COLO829 (cell line): ENCODE results near the gene B4GALT6.

Experiments
- DNase-seq: peaks from one replicate; pipeline ENCODE4 v3.0.0; 2012; ENCODE audit warnings: low spot score

Gene B4GALT6

DNA sequence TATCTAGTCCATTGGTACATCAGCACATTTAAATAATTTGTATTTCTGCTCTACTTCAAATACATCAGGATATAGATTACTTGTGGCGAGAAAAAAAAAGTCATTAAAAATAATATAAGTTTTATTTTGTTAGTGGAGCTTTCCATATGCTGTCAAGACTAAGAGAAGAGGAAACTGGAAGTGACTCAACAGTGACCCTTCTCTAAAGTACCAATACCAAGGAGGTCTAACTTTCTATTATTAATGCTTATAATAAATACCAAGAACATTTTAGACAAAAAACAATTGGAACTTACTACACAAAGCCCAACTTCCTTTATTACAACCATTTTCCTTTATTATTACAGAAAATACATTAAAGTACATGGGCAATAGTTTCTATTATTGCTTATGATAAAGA lies 52.9 kb downstream of the B4GALT6 start:
- DNase-seq, result no peak

DNA sequence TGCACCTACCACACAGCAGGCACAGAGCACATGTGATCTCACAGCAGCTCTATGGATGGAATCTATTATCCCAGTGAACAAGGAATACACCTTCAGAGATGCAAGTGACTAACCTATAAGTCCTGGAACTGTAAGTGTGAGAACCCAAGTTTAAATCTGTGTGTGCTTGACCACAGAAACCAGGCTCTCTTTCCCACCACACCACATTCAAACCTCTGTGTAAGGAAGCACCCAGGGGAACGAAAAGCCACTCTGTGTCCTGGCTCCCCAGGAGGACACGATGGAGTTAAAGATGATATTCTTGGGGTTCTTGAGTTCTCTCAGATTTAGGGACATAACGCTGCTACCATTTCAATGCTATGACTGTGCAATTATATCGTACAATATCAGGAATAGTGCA lies 53.8 kb downstream of the B4GALT6 start:
- no peak for DNase-seq

DNA sequence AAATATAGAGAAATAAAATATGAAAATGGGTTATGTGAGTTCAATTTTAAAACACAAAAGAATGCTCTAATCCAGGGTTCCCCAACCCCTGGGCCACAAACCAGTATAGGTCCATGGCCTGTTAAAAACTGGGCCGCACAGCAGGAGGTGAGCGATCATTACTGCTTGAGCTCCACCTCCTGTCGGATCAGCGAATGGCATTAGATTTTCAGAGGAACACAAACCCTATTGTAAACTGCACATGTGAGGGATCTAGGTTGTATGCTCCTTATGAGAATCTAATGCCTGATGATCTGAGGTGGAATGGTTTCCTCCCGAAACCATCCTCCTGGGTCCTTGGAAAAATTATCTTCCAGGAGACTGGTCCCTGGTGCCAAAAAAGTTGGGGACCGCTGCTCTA lies 58.0 kb downstream of the B4GALT6 start:
- DNase-seq, result no peak

DNA sequence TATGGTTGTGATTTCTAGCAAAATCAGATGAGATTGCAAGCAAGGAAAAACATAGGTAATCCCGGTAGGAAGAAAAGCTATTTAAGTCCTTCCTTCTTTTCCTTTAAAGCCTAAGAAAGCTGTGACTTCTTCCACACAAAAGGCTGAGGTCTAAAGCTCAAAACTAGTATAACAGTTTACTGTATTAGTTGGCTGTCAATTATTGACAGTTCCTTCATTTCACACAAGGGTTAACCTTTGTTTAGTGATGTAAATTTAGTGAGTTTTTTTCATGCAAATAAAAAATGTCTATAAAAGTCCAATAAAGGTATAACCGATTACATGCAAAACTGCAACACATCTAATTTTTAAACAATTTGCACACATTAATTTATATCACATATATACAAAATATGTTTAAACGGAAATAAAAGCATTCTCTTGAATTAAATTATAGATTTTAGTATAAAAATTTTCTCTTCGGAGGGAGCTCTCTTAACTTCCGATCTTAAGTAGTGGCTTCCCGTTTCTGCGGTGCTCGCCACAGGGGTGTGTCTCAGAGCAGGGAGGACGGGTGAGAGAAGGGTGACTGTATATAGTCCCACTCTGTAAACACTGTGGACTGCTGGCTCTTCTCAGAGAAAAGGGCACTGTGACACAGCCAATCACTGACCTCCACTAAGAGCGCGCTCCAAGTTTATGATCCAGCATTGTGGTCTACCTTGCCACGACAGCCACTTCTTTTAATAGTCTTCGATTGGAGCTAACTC lies 59.3 kb downstream of the B4GALT6 start:
- no peak for DNase-seq

DNA sequence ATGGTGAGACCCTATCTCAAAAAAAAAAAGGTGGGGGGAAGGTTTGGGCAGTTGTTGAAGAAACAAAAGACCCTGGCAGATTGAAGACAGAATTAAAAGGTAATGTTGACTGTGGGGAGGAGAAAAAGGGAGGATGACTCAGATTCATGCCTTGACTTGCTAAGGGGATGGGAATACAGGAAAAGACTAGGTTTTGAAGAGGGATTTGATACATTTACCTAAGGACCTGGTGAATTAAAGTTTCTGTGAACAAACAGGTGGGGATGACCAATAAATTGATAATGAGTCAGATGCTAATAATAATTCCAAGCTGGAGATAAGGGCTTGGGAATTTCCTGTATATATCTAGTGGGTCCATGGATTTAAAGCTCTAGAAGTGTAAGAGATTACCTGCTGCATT lies 65.1 kb downstream of the B4GALT6 start:
- DNase-seq, result no peak

DNA sequence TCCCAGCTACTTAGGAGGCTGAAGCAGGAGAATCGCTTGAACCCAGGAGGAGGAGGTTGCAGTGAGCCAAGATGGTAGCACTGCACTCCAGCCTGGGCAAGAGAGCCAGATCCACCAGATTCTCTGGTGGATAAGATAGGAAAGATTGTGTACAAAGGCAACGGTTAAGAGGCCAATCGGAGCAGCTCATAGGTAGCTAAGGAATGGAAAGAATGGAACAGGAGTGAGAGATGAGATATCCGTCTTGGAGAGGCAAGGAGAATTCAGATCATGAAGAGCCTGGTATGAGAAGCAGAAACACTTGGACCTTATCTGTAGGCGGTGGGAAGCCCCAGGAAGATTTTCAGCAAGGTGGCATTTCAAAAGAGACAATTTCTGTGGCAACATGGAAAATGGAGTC lies 65.6 kb downstream of the B4GALT6 start:
- no peak for DNase-seq

DNA sequence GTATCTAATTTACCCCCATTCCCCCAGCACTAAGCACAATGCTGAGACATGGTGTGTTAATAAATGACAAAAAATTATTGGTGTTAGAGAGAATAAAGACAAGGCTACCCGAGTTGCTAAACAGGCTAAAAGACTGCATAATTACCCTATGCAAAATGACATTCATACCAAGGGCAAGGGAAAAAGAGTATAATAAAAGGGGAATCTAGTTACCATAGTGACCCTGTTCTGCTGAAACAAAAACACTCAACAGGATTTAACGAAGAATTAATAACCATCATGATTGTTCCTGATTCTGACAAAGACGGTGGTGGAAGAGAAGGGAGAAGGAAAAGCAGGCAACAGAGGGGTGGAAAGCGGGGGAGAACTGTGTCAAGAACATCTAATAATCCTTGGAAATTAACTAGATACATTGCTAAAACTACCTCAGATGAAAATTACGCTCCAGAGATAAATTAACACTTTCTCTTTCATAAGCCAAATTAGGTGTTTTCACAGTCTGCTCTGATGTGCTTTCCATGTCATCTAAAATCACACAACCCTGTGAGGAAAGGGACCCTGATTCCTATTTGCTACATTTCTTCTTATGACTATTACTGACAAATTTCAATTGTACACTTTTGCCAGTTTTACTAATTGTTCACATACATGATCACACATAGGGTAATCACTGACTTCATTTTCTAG lies 67.2 kb downstream of the B4GALT6 start:
- no peak for DNase-seq

DNA sequence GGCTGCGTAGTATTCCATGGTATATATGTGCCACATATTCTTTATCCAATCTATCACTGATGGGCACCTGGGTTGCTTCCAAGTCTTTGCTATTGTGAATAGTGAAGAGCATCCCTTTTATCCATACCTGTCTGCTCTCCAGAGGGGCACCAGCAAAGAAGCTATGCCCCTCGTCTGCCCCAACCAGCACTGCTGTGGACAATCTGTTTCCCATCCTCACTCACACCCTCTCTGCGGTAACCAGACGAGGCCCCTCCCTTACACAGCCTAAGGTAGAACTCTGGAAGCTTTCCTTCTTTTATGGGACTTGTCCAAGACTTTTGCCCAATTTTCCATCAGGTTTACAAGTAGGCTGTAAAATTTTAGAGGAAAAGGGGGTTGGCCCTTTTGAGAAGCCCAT lies 67.8 kb downstream of the B4GALT6 start:
- no peak for DNase-seq

DNA sequence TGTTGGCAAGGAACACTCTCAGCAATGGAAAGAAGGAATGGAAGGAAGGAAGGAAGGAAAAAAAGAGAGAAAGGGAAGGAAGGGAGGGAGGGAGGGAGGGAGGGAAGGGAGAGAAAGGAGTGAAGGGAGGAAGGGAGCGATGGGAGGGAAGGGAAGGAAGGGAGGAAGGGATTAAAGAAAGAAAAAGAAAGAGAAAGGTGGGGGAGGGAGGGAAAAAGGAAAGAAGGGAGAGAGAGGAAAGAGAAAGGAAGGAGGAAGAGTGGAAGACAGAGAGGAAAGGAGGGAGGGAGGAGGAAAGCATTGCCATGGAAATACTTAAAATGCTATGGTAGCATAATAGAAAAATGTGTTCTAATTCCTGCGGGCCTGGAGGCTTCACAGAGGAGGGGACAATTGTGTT lies 70.3 kb downstream of the B4GALT6 start:
- no peak for DNase-seq

DNA sequence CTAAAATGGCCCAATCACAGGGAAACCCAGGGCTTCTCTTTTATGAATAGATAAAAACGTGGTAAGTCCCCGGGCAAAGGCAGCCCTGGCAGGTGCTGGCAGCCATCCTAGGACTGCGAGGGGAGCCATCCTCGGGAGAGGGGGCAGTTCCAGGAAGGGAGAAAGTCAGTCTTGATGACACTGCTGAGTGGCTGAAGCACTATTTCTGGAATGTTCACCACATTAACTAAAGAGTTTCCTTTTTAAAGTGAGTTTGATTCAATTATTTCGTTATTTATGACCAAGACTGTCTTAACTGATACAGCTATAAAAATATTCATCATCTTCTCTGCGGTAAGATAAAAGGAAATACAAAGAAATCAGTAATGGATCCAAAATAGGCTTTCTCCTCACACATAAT lies 72.3 kb downstream of the B4GALT6 start:
- no peak for DNase-seq

DNA sequence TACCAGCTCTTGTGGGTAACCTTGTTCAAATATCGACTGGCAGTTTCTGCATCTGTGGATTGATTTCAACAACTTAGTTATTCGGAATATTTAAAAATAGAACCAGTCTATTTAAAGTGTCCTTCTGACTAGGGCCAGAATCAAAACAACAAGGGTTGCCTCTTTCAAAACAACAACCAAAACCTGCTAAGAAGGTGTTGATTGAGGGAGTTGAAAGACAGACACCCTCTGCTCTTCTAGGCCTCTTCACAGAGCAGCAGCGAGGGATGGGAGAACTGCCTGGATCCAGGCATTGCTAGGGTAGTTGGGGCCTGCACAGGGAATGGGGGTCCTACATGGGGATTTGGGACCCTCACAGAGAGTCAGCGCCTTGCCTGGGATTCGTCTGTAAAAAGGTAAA lies 72.9 kb downstream of the B4GALT6 start:
- DNase-seq, result no peak

DNA sequence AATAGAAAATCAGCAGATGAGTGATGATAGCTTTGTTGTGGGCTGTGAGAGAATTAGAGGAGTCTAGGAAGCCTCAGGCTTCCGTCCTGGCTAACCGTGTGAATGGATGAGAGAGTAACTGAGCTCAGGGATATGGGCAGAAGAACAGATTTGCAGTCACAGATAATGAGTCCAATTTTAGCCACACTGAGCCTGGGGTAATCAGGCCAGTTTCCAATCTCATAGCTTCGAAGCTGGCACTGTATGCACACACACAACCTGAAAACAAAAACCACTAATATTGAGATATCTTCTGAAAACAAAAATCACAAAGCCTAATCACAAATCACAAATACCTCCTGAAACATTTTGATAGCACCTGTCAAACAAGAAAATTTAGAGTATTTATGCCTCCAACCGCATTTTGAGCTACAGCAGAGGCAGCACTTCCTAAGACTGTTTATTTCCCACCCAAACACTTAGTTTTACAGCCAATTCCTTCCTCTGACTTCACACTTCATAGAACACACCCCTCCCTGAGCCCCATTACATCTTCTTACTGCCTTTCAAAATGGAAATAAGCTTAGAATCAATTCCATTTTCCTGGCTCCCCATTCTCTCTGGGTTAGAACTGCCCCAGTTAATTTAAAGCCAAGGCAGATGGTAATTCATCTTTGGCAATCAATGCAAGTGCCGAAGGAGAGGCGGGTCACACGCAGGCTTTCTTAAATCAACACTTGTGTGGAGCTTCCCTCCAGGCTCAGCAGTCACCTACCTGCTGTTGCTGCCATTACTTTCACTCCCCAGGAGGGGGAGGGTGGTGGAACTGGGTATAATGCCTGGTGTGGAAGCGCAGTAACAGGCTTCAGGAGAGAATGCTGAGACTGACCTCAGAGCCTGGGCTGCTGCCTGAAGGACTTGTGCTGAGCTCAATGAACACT lies 73.8 kb downstream of the B4GALT6 start:
- no peak for DNase-seq

DNA sequence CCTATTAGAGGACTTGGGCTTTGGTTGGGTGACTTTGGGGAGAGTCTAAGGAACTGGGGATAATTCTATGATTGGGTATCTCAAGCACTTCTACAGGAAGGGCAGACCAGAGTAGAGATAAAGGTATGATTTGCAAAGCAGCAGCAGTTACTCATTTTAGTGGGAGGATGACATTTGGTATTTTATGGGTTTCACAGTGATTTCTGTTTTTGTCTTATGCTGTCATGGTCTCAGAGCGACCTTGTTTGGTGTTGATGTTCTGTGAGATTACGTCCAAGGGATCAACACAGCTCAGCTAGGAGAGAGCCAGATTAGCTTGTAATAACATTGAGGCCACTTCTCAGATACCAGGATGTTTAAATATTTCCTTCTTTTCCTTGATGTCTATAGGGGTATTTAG lies 74.5 kb downstream of the B4GALT6 start:
- DNase-seq, result no peak

DNA sequence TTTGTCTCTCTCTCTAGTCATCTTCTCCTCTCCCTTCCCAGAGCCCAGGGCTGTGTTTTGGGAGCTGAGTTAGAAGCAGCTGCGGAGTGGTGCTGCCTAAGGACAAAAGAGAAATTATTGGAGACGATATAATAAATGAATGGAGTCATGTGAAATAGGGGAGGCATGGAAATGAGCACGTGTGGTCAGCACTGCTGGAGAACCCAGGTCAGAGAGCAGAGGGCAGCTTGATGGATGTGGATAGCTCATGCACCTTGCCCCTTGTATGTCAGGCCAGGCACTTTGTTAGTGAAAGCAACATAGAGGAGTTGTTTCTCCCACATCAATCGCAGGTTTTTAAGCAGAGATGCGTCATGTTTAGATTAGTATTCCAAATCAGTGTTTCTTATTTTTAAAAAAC lies 77.0 kb downstream of the B4GALT6 start:
- no peak for DNase-seq

DNA sequence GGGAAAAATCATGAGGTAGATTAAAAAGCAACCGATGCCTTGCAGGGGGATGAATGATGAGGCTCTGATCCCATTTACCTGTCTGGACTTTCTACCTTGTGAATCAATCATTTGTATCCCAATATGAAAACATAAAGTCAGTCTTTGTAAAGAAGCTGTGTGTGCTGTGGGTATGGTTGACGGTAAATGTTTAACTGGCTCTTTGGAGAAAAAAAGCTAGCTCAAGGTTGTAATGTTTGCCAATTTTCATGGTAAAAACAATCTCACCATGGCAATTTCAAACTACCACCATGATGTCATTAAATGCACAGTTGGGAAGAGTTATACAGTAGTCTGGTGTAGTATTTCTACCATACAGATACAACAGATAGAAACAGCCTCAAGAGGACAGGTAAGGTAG lies 78.1 kb downstream of the B4GALT6 start:
- DNase-seq, result no peak

DNA sequence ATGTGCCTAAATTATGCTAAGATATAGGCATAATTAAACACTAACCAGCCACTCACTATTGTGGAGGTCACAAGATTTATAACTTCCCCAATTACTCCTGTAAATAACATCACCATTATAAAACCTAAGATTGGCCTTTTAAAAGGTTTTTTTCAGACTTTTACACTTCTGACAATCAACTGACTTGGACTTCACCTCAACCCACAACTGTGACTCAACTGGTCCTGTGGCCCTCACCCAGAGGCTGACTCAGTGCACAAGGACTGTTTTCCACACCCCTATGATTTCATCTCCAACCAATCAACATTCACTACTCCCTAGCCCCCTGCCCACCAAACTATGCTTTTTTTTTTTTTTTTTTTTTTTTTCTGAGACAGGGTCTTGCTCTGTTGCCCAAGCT lies 81.1 kb downstream of the B4GALT6 start:
- no peak for DNase-seq

DNA sequence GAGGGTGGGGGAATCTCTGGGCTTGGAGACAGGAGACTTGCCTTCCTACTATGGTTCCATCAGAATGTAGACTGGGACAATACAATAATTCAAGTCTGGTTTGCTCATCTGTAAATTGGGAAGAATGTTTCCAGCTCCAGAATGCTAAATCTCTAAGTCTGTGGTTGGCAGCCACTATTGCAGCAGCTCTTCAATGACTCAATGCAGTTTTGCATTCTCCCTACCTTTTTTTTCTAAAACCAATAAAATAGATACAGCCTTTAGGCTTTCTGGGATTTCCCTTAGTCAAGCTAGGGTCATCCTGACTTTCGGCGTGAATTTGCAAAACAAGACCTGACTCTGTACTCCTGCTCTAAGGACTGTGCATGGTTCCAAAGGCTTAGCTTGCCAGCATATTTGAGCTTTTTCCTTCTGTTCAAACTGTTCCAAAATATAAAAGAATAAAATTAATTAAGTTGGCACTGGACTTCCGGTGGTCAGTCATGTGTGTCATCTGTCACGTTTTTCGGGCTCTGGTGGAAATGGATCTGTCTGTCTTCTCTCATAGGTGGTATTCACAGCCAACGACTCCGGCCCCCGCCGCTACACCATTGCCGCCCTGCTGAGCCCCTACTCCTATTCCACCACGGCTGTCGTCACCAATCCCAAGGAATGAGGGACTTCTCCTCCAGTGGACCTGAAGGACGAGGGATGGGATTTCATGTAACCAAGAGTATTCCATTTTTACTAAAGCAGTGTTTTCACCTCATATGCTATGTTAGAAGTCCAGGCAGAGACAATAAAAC lies 86.2 kb downstream of the B4GALT6 start:
- DNase-seq, result no peak

DNA sequence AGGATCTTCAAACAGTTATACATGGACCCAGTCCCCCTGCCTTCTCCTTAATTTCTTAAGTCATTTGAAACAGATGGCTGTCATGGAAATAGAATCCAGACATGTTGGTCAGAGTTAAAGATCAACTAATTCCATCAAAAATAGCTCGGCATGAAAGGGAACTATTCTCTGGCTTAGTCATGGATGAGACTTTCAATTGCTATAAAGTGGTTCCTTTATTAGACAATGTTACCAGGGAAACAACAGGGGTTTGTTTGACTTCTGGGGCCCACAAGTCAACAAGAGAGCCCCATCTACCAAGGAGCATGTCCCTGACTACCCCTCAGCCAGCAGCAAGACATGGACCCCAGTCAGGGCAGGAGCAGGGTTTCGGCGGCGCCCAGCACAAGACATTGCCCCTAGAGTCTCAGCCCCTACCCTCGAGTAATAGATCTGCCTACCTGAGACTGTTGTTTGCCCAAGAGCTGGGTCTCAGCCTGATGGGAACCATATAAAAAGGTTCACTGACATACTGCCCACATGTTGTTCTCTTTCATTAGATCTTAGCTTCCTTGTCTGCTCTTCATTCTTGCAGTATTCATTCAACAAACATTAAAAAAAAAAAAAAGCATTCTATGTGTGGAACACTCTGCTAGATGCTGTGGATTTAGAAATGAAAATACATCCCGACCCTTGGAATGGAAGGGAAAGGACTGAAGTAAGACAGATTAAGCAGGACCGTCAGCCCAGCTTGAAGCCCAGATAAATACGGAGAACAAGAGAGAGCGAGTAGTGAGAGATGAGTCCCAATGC lies 88.1 kb downstream of the B4GALT6 start:
- peak; percentile 76 for DNase-seq

DNA sequence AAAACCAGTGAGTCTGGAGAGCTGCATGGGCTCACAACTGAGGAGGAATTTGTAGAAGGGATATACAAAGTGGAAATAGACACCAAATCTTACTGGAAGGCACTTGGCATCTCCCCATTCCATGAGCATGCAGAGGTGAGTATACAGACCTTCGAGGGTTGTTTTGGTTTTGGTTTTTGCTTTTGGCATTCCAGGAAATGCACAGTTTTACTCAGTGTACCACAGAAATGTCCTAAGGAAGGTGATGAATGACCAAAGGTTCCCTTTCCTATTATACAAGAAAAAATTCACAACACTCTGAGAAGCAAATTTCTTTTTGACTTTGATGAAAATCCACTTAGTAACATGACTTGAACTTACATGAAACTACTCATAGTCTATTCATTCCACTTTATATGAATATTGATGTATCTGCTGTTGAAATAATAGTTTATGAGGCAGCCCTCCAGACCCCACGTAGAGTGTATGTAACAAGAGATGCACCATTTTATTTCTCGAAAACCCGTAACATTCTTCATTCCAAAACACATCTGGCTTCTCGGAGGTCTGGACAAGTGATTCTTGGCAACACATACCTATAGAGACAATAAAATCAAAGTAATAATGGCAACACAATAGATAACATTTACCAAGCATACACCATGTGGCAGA lies 89.1 kb downstream of the B4GALT6 start:
- DNase-seq, result no peak

DNA sequence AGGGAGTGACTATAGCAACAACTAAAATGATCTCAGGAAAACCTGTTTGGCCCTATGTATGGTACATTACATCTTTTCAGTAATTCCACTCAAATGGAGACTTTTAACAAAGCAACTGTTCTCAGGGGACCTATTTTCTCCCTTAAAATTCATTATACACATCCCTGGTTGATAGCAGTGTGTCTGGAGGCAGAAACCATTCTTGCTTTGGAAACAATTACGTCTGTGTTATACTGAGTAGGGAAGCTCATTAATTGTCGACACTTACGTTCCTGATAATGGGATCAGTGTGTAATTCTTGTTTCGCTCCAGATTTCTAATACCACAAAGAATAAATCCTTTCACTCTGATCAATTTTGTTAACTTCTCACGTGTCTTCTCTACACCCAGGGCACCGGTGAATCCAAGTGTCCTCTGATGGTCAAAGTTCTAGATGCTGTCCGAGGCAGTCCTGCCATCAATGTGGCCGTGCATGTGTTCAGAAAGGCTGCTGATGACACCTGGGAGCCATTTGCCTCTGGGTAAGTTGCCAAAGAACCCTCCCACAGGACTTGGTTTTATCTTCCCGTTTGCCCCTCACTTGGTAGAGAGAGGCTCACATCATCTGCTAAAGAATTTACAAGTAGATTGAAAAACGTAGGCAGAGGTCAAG lies 91.7 kb downstream of the B4GALT6 start:
- peak; percentile 57 for DNase-seq
